HepG2 (cell line): ENCODE data around the gene PDZD7. TPM values are rescaled to one million over a fixed set of nuclear protein-coding genes. Genes with fewer than 3 reads are reported as not detected.

Experiments
- DMAP1 ChIP-seq: IDR thresholded peaks from 2 replicates; pipeline ENCODE4 v1.6.1; 2016
- DPF2 ChIP-seq: sonication (generic); formaldehyde crosslinking; IDR thresholded peaks from 2 replicates; pipeline ENCODE4 v1.4.0; 2020; ENCODE audit warnings: mild to moderate bottlenecking, low read depth, missing genetic modification reagents, borderline replicate concordance
- FOXP4 ChIP-seq: sonication (generic); formaldehyde crosslinking; IDR thresholded peaks from 2 replicates; pipeline ENCODE4 v1.4.0; 2020; ENCODE audit warnings: missing genetic modification reagents
- GATA4 ChIP-seq: sonication (generic); IDR thresholded peaks from 2 replicates; pipeline ENCODE4 v1.6.1; 2016; ENCODE audit warnings: antibody characterized with exemption, low read depth, borderline replicate concordance
- GMEB1 ChIP-seq: sonication (generic); formaldehyde crosslinking; IDR thresholded peaks from 2 replicates; pipeline ENCODE4 v1.5.1; 2020; ENCODE audit warnings: missing genetic modification reagents, mild to moderate bottlenecking, borderline replicate concordance
- HOXD1 ChIP-seq: sonication (generic); formaldehyde crosslinking; IDR thresholded peaks from 2 replicates; pipeline ENCODE4 v1.5.0; 2020; ENCODE audit warnings: missing genetic modification reagents
- JUND ChIP-seq: sonication (generic); formaldehyde crosslinking; IDR thresholded peaks from 2 replicates; pipeline ENCODE4 v1.8.0; 2022; ENCODE audit warnings: mild to moderate bottlenecking, missing genetic modification reagents
- KLF16 ChIP-seq, 2 experiments: sonication (generic) in 1 of 2; formaldehyde crosslinking in 1 of 2; IDR thresholded peaks; 2 replicates each; pipeline versions ENCODE4 v1.6.1 to v1.8.0; 2016 to 2023; ENCODE audit warnings: missing genetic modification reagents in 2 of 2, missing compliant biosample characterization in 1 of 2
- NONO ChIP-seq, 2 experiments: fragments of 450-650 bp in 1 of 2; sonication (generic) in 1 of 2; formaldehyde crosslinking in 1 of 2; IDR thresholded peaks in 1 of 2; conservative IDR thresholded peaks in 1 of 2; 2 replicates each; pipeline versions ENCODE4 v1.6.1 to v1.8.0; 2017 to 2022; ENCODE audit warnings: mild to moderate bottlenecking in 1 of 2, missing genetic modification reagents in 1 of 2, moderate library complexity in 1 of 2
- PPARG ChIP-seq: conservative IDR thresholded peaks from 2 replicates; pipeline ENCODE4 v1.6.1; 2016; ENCODE audit warnings: missing biosample characterization, missing genetic modification reagents
- THAP11 ChIP-seq: IDR thresholded peaks from 2 replicates; pipeline ENCODE4 v1.6.1; 2016; ENCODE audit warnings: missing biosample characterization, missing genetic modification reagents
- USF2 ChIP-seq, 2 experiments: sonication (generic) in 1 of 2; formaldehyde crosslinking in 1 of 2; IDR thresholded peaks; 2 replicates each; pipeline versions ENCODE4 v1.5.1 to v1.6.1; 2011 to 2020; ENCODE audit warnings: borderline replicate concordance in 1 of 2, low read depth in 1 of 2, low read length in 1 of 2, mild to moderate bottlenecking in 1 of 2, missing genetic modification reagents in 1 of 2, moderate library complexity in 1 of 2
- ZBTB33 ChIP-seq: sonication (generic); formaldehyde crosslinking; IDR thresholded peaks from 2 replicates; pipeline ENCODE4 v1.4.0; 2020; ENCODE audit warnings: missing genetic modification reagents
- ZNF225 ChIP-seq: sonication (generic); formaldehyde crosslinking; IDR thresholded peaks from 2 replicates; pipeline ENCODE4 v1.4.0; 2020; ENCODE audit warnings: mild to moderate bottlenecking, missing genetic modification reagents
- ZNF33A ChIP-seq: sonication (generic); formaldehyde crosslinking; IDR thresholded peaks from 2 replicates; pipeline ENCODE4 v1.5.1; 2020; ENCODE audit warnings: missing genetic modification reagents, mild to moderate bottlenecking, moderate library complexity, borderline replicate concordance
- ZNF556 ChIP-seq: sonication (generic); formaldehyde crosslinking; IDR thresholded peaks from 2 replicates; pipeline ENCODE4 v1.4.0; 2020; ENCODE audit warnings: mild to moderate bottlenecking, missing genetic modification reagents, borderline replicate concordance
- ZNF589 ChIP-seq: sonication (generic); formaldehyde crosslinking; conservative IDR thresholded peaks from 2 replicates; pipeline ENCODE4 v1.8.0; 2022; ENCODE audit warnings: mild to moderate bottlenecking, moderate library complexity, missing genetic modification reagents
- ZNF766 ChIP-seq: sonication (generic); formaldehyde crosslinking; IDR thresholded peaks from 2 replicates; pipeline ENCODE4 v1.5.0; 2020; ENCODE audit warnings: missing genetic modification reagents, borderline replicate concordance
- ZSCAN25 ChIP-seq: sonication (generic); formaldehyde crosslinking; IDR thresholded peaks from 2 replicates; pipeline ENCODE4 v1.8.0; 2022; ENCODE audit warnings: mild to moderate bottlenecking, missing genetic modification reagents
- polyA plus RNA-seq, 8 experiments: library from polyadenylated mRNA; depleted of rRNA in 3 of 8; stranded (reverse) in 7 of 8; unstranded in 1 of 8; fragments of >200 nt; fragmentation: Illumina TruSeq in 4 of 8; extraction: Trizol in 4 of 8; gene quantifications; 2 replicates each; pipeline versions ENCODE4 v1.2.1 to v1.2.3, GENCODE V29; 2011 to 2016; ENCODE audit warnings: low read depth in 4 of 8, missing spikeins in 1 of 8, mixed read lengths in 1 of 8; ENCODE audit not compliant: insufficient read depth in 1 of 8
- total RNA-seq, 5 experiments: library from RNA; depleted of rRNA; stranded (reverse); fragments of >200 nt; fragmentation: Illumina TruSeq; extraction: Trizol; gene quantifications; 2 replicates each; pipeline ENCODE4 v1.2.3, GENCODE V29; 2016; ENCODE audit warnings: low read depth in 1 of 5

Gene PDZD7
- total and polyA plus RNA-seq, 2 of the 13 experiments (the other 11 are each of a cell fraction or from before 2014, with no cell fraction given) = 0.58 to 0.73 TPM

GRCh38 chr10:100970914-100971811 is 59.8 kb downstream of the PDZD7 start (continued):
- TF ChIP-seq ZNF589 (CRISPR knock-in tag) (0 out of 2 replicates have a peak, but pooled peaks have one; percentile 54), GATA4 (peak; percentile 56; the same call in 1 of the 2 replicates), ZBTB33 (CRISPR knock-in tag) (no peak; the same call in 1 of the 2 replicates), DPF2 (CRISPR knock-in tag) (peak; percentile 84; the same call in 1 of the 2 replicates), ZNF33A (CRISPR knock-in tag) (no peak), THAP11 (CRISPR knock-in tag) (peak; percentile 80), JUND (CRISPR knock-in tag) (peak; percentile 73; the same call in 1 of the 2 replicates), GMEB1 (CRISPR knock-in tag) (peak; percentile 29; the same call in 1 of the 2 replicates), KLF16 (CRISPR knock-in tag; IDR thresholded peaks at IDR 0.05) (peak in 1 of 2 experiments; percentile 98; a peak in 2 of 4 replicates), HOXD1 (peak; percentile 75; the same call in 1 of the 2 replicates), NONO (IDR thresholded peaks at IDR 0.05) (no peak), NONO (CRISPR knock-in tag; conservative IDR thresholded peaks at IDR 0.05) (peak; percentile 82), ZNF556 (CRISPR knock-in tag) (no peak), PPARG (peak; percentile 94), ZNF225 (CRISPR knock-in tag) (no peak), FOXP4 (peak; percentile 95), ZSCAN25 (peak; percentile 99), USF2 (IDR thresholded peaks at IDR 0.05; ENCODE audit: low read depth, low read length) (no peak), USF2 (CRISPR knock-in tag; IDR thresholded peaks at IDR 0.05; ENCODE audit: borderline replicate concordance) (peak; percentile 19; the same call in 1 of the 2 replicates), DMAP1 (peak; percentile 84), ZNF766 (CRISPR knock-in tag) (no peak)
